ENCODE data around the gene GPR148.

The GPR148 gene

GRCh38 chr2:130764821-130765115 is 35.9 kb downstream of the GPR148 start:
- no peak overlapping the region for H3K4me2 ChIP-seq (ENCODE audit: low read length)
- no peaks in the 10 kb centered on the region for H3K27me3 ChIP-seq (ENCODE audit: control insufficient read depth, insufficient read depth, low read length)
- H3K9me3 ChIP-seq (replicated peaks; ENCODE audit: low read length): peaks cover 10% of the 10 kb centered on the region

DNA sequence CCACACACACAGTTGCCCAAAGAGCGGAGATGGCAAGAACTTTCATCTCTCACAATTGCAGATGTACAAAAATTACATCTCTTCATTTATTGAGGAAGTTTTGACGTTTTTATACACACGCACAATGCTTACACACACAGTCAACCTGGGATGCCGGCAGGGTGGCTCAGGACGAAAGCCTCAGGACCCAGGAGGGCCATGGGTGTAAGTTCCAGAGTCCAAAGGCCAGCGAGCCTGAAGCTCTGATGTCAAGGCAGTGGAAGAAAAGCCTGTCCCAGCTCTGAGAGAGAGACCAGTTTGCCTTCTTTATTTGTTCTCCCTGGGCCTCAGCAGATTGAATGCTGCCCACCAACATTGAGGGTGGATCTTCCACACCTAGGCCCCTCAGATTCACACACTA is 36.6 kb downstream of the GPR148 start:
- Histone ChIP-seq H3K4me1 (ENCODE audit: control insufficient read depth, insufficient read depth, low read length) (no peaks in the 10 kb centered on the region), H3K4me2 (ENCODE audit: low read length) (no peak overlapping the region), H3K9ac (ENCODE audit: low read depth, low read length) (no peak overlapping the region), H3K9me3 (replicated peaks; ENCODE audit: low read length) (peaks cover 10% of the 10 kb centered on the region), H3K4me3 (ENCODE audit: low read length) (no peak overlapping the region), H3K36me3 (ENCODE audit: insufficient read depth, low read length) (no peaks in the 10 kb centered on the region), H3K27me3 (ENCODE audit: control insufficient read depth, insufficient read depth, low read length) (no peaks in the 10 kb centered on the region)

More at GRCh38 chr2:130764821-130765115, 35.9 kb downstream of the GPR148 start:
- Histone ChIP-seq H3K9ac (ENCODE audit: low read depth, low read length) (no peak overlapping the region), H3K4me1 (ENCODE audit: control insufficient read depth, insufficient read depth, low read length) (no peaks in the 10 kb centered on the region), H3K4me3 (ENCODE audit: low read length) (no peak overlapping the region), H3K36me3 (ENCODE audit: insufficient read depth, low read length) (no peaks in the 10 kb centered on the region)

DNA sequence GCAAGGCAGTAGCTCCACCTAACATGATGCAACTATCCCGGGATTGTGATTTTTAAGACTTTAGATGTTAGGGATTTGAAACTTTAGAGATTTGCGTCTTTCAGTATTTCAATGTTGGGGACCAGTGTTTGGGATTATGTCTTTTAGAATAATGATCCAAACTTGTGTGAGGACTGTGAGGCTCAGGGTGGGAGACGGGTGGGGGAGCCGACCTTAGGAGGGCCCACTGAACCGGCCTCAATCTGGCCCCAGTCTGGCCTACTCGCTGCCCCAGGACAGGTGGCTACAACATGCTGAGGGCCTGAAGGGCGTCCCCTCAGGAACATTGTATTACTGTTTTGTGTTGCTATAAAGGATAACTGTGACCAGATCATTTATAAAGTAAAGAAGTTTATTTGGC is 37.2 kb downstream of the GPR148 start:
- peaks cover 9% of the 10 kb centered on the region for H3K9me3 ChIP-seq (replicated peaks; ENCODE audit: low read length)
- H3K4me3 ChIP-seq (ENCODE audit: low read length): no peak overlapping the region
- H3K27me3 ChIP-seq (ENCODE audit: control insufficient read depth, insufficient read depth, low read length): no peaks in the 10 kb centered on the region
- no peak overlapping the region for H3K4me2 ChIP-seq (ENCODE audit: low read length)
- no peak overlapping the region for H3K9ac ChIP-seq (ENCODE audit: low read depth, low read length)
- no peaks in the 10 kb centered on the region for H3K4me1 ChIP-seq (ENCODE audit: control insufficient read depth, insufficient read depth, low read length)
- no peaks in the 10 kb centered on the region for H3K36me3 ChIP-seq (ENCODE audit: insufficient read depth, low read length)

DNA sequence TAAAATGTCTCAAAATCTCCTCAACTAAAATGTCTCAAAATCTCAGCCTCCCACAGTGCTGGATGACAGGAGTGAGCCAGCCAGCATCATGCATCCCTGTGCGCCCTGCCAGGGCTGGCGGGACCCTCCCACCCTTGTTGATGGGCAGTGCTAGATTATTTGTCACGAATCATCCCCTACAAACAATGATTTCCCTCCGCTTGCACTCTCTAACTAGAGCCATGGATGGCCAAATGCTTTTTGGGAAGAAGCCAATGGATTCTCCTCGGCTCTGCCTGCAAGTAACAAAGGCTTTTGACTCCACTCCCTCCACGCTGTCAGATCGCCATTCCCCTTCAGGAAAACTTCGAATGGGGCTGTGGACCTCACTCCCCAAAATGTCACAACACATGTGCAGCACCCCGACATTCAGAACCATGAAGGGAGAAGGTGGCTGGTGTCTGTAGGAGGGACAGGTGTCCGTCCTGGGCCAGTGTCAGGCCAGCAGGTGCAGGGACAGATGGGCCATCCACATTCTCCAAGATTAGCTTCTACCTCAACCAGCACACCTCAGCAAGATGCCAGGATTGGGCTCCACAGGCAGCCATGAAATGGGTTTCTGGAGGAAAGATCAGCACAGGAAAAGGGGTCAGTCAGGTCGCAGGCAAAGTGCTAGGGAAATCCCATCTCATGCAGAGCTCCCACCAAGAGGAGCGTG is 38.0 kb downstream of the GPR148 start:
- Histone ChIP-seq H3K36me3 (ENCODE audit: insufficient read depth, low read length) (no peaks in the 10 kb centered on the region), H3K4me2 (ENCODE audit: low read length) (no peak overlapping the region), H3K9me3 (replicated peaks; ENCODE audit: low read length) (peaks cover 5% of the 10 kb centered on the region), H3K4me3 (ENCODE audit: low read length) (no peak overlapping the region), H3K4me1 (ENCODE audit: control insufficient read depth, insufficient read depth, low read length) (no peaks in the 10 kb centered on the region), H3K9ac (ENCODE audit: low read depth, low read length) (no peak overlapping the region), H3K27me3 (ENCODE audit: control insufficient read depth, insufficient read depth, low read length) (no peaks in the 10 kb centered on the region)

DNA sequence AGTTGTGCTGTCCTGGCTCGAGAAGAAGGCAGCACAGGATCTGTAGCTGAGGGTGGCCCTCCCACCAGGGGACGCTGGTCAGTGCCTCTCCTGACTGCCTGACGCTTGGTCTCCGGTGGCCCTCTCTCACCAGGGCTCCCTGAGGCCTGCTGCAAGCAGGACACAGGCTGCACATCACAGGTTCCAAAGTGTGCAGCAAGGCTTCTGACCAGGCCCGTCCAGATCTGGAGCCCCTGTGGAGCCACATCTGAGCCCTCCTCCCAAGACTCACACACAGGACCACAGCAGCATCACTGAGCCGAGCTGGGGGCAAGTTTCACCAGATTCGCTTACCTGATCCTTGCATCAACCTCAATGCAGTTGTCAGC is 38.5 kb downstream of the GPR148 start:
- Histone ChIP-seq H3K9ac (ENCODE audit: low read depth, low read length) (no peak overlapping the region), H3K27me3 (ENCODE audit: control insufficient read depth, insufficient read depth, low read length) (no peaks in the 10 kb centered on the region), H3K4me3 (ENCODE audit: low read length) (no peak overlapping the region), H3K4me1 (ENCODE audit: control insufficient read depth, insufficient read depth, low read length) (no peaks in the 10 kb centered on the region), H3K9me3 (replicated peaks; ENCODE audit: low read length) (peaks cover 2% of the 10 kb centered on the region), H3K4me2 (ENCODE audit: low read length) (no peak overlapping the region), H3K36me3 (ENCODE audit: insufficient read depth, low read length) (no peaks in the 10 kb centered on the region)

DNA sequence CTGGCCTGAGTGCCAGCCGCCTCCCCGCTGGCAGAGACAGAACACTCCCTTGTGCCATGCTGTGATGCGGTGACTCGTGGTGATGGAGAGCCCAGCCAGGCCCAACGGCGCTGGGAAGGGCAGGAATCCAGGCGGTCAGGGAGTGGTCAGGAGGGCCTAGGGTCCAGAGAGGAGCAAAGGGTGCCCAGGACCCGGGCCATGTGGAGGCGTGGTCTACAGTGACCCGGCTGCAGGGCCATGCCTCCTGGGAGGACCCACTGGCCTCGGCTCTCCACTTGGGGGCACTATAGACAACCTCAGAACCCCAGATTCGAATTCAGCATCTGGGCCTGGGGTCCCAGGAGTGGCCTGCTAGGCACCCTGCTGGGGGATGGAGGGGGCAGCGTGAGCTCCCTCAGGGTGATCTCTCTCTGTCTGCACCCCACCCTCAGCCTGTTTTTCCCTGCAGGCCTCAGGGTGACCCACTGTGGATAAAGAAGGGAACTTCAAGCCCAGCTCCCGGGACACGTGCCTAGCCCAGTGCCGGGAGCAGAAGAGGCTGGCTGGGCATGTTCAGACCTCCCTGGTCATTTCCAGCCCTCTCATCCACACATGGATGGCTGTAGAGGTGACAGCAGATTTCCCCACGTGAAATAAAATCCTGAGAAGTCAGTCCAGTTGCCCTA is 39.5 kb downstream of the GPR148 start:
- Histone ChIP-seq H3K9me3 (replicated peaks; ENCODE audit: low read length) (peaks cover 2% of the 10 kb centered on the region), H3K9ac (ENCODE audit: low read depth, low read length) (no peak overlapping the region), H3K36me3 (ENCODE audit: insufficient read depth, low read length) (no peaks in the 10 kb centered on the region), H3K4me2 (ENCODE audit: low read length) (no peak overlapping the region), H3K27me3 (ENCODE audit: control insufficient read depth, insufficient read depth, low read length) (no peaks in the 10 kb centered on the region), H3K4me3 (ENCODE audit: low read length) (no peak overlapping the region), H3K4me1 (ENCODE audit: control insufficient read depth, insufficient read depth, low read length) (no peaks in the 10 kb centered on the region)

DNA sequence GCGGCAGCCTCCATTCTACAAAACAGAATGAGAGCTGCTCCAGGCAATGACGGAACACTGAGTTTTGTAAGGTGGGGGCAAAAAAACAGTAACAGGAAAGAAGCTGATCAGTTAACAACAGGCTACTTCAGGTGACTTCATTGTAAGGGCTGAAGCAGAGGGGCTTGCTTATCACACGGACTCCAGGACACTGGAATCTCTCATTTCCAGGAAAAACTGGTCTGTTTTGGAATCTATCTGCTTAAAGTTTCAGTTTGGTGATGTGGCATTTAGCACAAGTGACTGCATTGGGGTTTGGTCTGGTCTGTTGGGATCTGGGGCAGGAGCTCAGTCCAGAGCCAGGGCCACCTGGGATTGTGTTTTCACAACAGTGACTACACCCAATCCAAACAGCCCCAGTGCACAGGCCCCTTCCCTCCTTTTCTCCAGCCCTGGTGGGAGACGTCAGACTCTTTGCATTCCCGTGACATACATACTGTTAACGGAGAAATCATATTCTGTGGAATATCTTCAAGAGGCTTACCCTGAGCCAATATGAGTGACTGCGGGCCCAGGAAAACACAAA is 40.6 kb downstream of the GPR148 start:
- Histone ChIP-seq H3K27me3 (ENCODE audit: control insufficient read depth, insufficient read depth, low read length) (no peaks in the 10 kb centered on the region), H3K4me3 (ENCODE audit: low read length) (no peak overlapping the region), H3K36me3 (ENCODE audit: insufficient read depth, low read length) (no peaks in the 10 kb centered on the region), H3K9me3 (replicated peaks; ENCODE audit: low read length) (peaks cover 2% of the 10 kb centered on the region), H3K4me2 (ENCODE audit: low read length) (no peak overlapping the region), H3K4me1 (ENCODE audit: control insufficient read depth, insufficient read depth, low read length) (no peaks in the 10 kb centered on the region), H3K9ac (ENCODE audit: low read depth, low read length) (no peak overlapping the region)

DNA sequence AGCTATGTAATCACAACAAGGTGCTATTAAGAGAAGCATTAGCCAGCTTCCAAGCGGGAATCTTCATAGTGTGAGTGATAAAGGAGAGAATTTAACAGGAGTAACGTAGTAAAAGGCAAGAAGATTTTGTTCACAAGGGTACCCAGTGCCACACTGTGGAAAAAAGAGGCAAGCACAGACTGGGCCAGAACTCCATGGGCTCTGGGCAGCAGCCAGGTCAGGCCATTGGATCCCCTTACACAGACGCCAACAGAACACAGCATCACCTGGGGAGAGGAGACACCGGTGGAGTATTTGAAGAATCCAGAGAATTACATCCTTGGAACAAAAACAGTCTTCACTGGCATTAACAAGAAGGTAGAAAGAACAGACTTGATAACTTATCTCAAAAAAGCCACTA is 47.7 kb downstream of the GPR148 start:
- no peaks in the 10 kb centered on the region for H3K4me1 ChIP-seq (ENCODE audit: control insufficient read depth, insufficient read depth, low read length)
- no peaks in the 10 kb centered on the region for H3K27me3 ChIP-seq (ENCODE audit: control insufficient read depth, insufficient read depth, low read length)
- no peaks in the 10 kb centered on the region for H3K36me3 ChIP-seq (ENCODE audit: insufficient read depth, low read length)
- no peaks in the 10 kb centered on the region for H3K9me3 ChIP-seq (replicated peaks; ENCODE audit: low read length)
- H3K4me3 ChIP-seq (ENCODE audit: low read length): no peak overlapping the region
- no peak overlapping the region for H3K4me2 ChIP-seq (ENCODE audit: low read length)
- H3K9ac ChIP-seq (ENCODE audit: low read depth, low read length): no peak overlapping the region

DNA sequence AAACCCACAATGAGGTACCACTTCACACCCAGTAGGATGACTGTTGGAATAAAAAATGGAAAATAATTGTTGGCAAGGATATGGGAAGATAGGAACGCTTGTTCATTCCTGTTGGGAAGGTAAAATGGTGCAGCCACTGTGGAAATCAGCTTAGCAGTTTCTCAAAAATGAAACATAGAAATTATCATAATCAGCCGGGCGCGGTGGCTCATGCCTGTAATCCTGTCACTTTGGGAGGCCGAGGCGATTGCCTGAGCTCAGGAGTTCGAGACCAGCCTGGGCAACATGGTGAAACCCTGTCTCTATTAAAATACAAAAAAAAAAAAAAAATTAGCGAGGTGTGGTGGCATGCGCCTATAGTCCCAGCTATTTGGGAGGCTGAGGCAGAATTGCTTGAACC is 49.9 kb downstream of the GPR148 start:
- H3K9me3 ChIP-seq (replicated peaks; ENCODE audit: low read length): no peaks in the 10 kb centered on the region
- no peaks in the 10 kb centered on the region for H3K4me1 ChIP-seq (ENCODE audit: control insufficient read depth, insufficient read depth, low read length)
- no peak overlapping the region for H3K9ac ChIP-seq (ENCODE audit: low read depth, low read length)
- H3K36me3 ChIP-seq (ENCODE audit: insufficient read depth, low read length): no peaks in the 10 kb centered on the region
- no peak overlapping the region for H3K4me3 ChIP-seq (ENCODE audit: low read length)
- no peak overlapping the region for H3K4me2 ChIP-seq (ENCODE audit: low read length)
- H3K27me3 ChIP-seq (ENCODE audit: control insufficient read depth, insufficient read depth, low read length): no peaks in the 10 kb centered on the region

Measured in skeletal muscle satellite cell (primary cell).